K562 (cell line): ENCODE results near the gene CTSL. TPM values are rescaled to one million over a fixed set of nuclear protein-coding genes. Genes with fewer than 3 reads are reported as not detected.
A peak's percentile ranks its signal among the peaks of the same experiment; 100 is the strongest.

ENCODE experiments used
- ATAC-seq: fragments of 200-7000 bp; cut with Tn5 transposase; 3 replicates; pipeline ENCODE4 v1.9.1; 2020; ENCODE audit warnings: moderate library complexity
- BruUV-seq: library from RNA; stranded (reverse); fragments of 400-500 nt; replicated peaks from 2 replicates; lab custom pipeline; 2021; lab: Mats Ljungman, UMichigan
- CTCF ChIA-PET: fragments of 300-600 bp; formaldehyde crosslinking; extraction: SDS; loops from one replicate; lab custom pipeline; 2021; ENCODE audit warnings: low intra/inter-chr PET ratio; lab: Yijun Ruan, JAX
- POLR2A ChIA-PET: fragments of 300-600, 350-650 bp; sonication (Branson Sonifier 250); formaldehyde crosslinking; extraction: SDS; loops from one replicate; lab custom pipeline; 2021; ENCODE audit warnings: antibody characterized with exemption, inconsistent platforms; lab: Yijun Ruan, JAX
- DNase-seq, 4 experiments: peaks; one replicate each; pipeline versions ENCODE4 v3.0.0 to v3.0.0-alpha.2; 2011 to 2018; ENCODE audit warnings: low spot score in 3 of 4, mixed read lengths in 3 of 4; ENCODE audit errors: extremely low read depth in 1 of 4
- FAIRE-seq: peaks from 2 replicates; lab custom pipeline; 2011; peaks lifted over from hg19 to GRCh38; lab: Jason Lieb, UNC
- H2AFZ ChIP-seq: 2 replicates; pipeline ENCODE4 v1.6.0; 2011; ENCODE audit warnings: low read depth, low read length, control low read depth, inconsistent platforms
- H3K27ac ChIP-seq: fragments of 200-600 bp; 3 replicates; pipeline ENCODE4 v1.8.0; 2011; ENCODE audit warnings: low read depth, mild to moderate bottlenecking, control low read depth, inconsistent platforms, low read length, moderate library complexity, mixed read lengths; ENCODE audit errors: extremely low read depth
- H3K27me3 ChIP-seq, 2 experiments: fragments of 300-600 bp in 1 of 2; 2 replicates in 1 of 2; 3 replicates in 1 of 2; pipeline versions ENCODE4 v1.6.0 to v1.8.0; 2011; ENCODE audit warnings: inconsistent platforms in 2 of 2, low read length in 2 of 2, mild to moderate bottlenecking in 1 of 2, mixed read lengths in 1 of 2, moderate library complexity in 1 of 2; ENCODE audit not compliant: control insufficient read depth in 2 of 2, insufficient read depth in 2 of 2
- H3K36me3 ChIP-seq: fragments of 300-600 bp; 3 replicates; pipeline ENCODE4 v1.8.0; 2011; ENCODE audit warnings: mild to moderate bottlenecking, low read length, inconsistent platforms; ENCODE audit not compliant: control insufficient read depth, insufficient read depth
- H3K4me1 ChIP-seq, 2 experiments: fragments of 200-600 bp in 1 of 2; replicated peaks in 1 of 2; 2 replicates in 1 of 2; 3 replicates in 1 of 2; pipeline versions ENCODE4 v1.5.1 to v1.8.0; 2011; ENCODE audit warnings: inconsistent platforms in 2 of 2, low read length in 2 of 2, mild to moderate bottlenecking in 1 of 2, mixed read lengths in 1 of 2, moderate library complexity in 1 of 2; ENCODE audit not compliant: control insufficient read depth in 2 of 2, insufficient read depth in 2 of 2
- H3K4me2 ChIP-seq: 2 replicates; pipeline ENCODE4 v1.6.1; 2011; ENCODE audit warnings: low read length, control low read depth, inconsistent platforms, mixed read lengths; ENCODE audit not compliant: insufficient read depth
- H3K4me3 ChIP-seq: fragments of 200-600 bp; sonication (generic), shearing (Covaris generic); 2 replicates; pipeline ENCODE4 v1.5.1; 2016; ENCODE audit warnings: control low read depth, inconsistent platforms
- H3K79me2 ChIP-seq: fragments of 200-600 bp; 3 replicates; pipeline ENCODE4 v1.8.0; 2011; ENCODE audit warnings: low read length, inconsistent platforms; ENCODE audit not compliant: control insufficient read depth, insufficient read depth
- H3K9ac ChIP-seq, 2 experiments: 2 replicates each; pipeline versions ENCODE4 v1.6.0 to v1.6.1; 2011; ENCODE audit warnings: low read depth in 2 of 2, low read length in 2 of 2, control low read depth in 1 of 2, inconsistent platforms in 1 of 2, mild to moderate bottlenecking in 1 of 2, mixed read lengths in 1 of 2; ENCODE audit not compliant: insufficient read depth in 1 of 2
- H3K9me1 ChIP-seq: one replicate; pipeline ENCODE4 v1.6.0; 2011; ENCODE audit warnings: inconsistent platforms, mild to moderate bottlenecking, low read length, moderate library complexity; ENCODE audit not compliant: control insufficient read depth, insufficient read depth
- H3K9me3 ChIP-seq: replicated peaks from 2 replicates; pipeline ENCODE4 v1.5.1; 2011; ENCODE audit warnings: low read depth, low read length, inconsistent platforms; ENCODE audit not compliant: control insufficient read depth, insufficient read depth
- H4K20me1 ChIP-seq: replicated peaks from 2 replicates; pipeline ENCODE4 v1.6.1; 2011; ENCODE audit warnings: low read length, inconsistent platforms, mixed read lengths; ENCODE audit not compliant: control insufficient read depth, insufficient read depth
- ETS2 ChIP-seq: IDR thresholded peaks from 2 replicates; pipeline ENCODE4 v1.6.1; 2016; ENCODE audit warnings: borderline replicate concordance, missing genetic modification characterization, mild to moderate bottlenecking, moderate library complexity, missing compliant biosample characterization; ENCODE audit not compliant: poor library complexity, severe bottlenecking
- FUS ChIP-seq: fragments of 200-400 bp; formaldehyde crosslinking; optimal IDR thresholded peaks from 2 replicates; pipeline ENCODE3; 2017; ENCODE audit warnings: low read depth, low read length
- HDAC6 ChIP-seq: IDR thresholded peaks from 2 replicates; pipeline ENCODE4 v1.6.1; 2012; ENCODE audit warnings: low read depth, mild to moderate bottlenecking, control low read depth, inconsistent platforms, low read length, moderate library complexity
- HNRNPLL ChIP-seq: fragments of 200-400 bp; formaldehyde crosslinking; IDR thresholded peaks from 2 replicates; pipeline ENCODE4 v1.6.1; 2017; ENCODE audit warnings: low read length, low read depth, mild to moderate bottlenecking; ENCODE audit not compliant: poor library complexity, severe bottlenecking
- ILF3 ChIP-seq: fragments of 450-650 bp; IDR thresholded peaks from 2 replicates; pipeline ENCODE4 v1.6.1; 2018; ENCODE audit warnings: antibody characterized with exemption, mild to moderate bottlenecking, moderate library complexity, borderline replicate concordance
- MCM7 ChIP-seq, 2 experiments: fragments of 450-650 bp; IDR thresholded peaks; 2 replicates each; pipeline ENCODE4 v1.6.1; 2016 to 2018
- NCOR1 ChIP-seq: fragments of 450-650 bp; IDR thresholded peaks from 2 replicates; pipeline ENCODE4 v1.6.1; 2016; ENCODE audit warnings: mild to moderate bottlenecking, moderate library complexity
- NFE2L1 ChIP-seq: fragments of 450-650 bp; IDR thresholded peaks from 2 replicates; pipeline ENCODE4 v1.6.1; 2016; ENCODE audit warnings: missing genetic modification characterization, low read depth, mild to moderate bottlenecking, missing compliant biosample characterization, moderate library complexity, borderline replicate concordance
- NFYB ChIP-seq: IDR thresholded peaks from 2 replicates; pipeline ENCODE4 v1.6.1; 2011; ENCODE audit warnings: mild to moderate bottlenecking, moderate library complexity; ENCODE audit not compliant: insufficient read length; ENCODE audit errors: extremely low read depth
- NR2F6 ChIP-seq: fragments of 450-650 bp; formaldehyde crosslinking; IDR thresholded peaks from 2 replicates; pipeline ENCODE4 v1.4.0; 2020; ENCODE audit warnings: mild to moderate bottlenecking
- PCBP2 ChIP-seq: fragments of 200-400 bp; formaldehyde crosslinking; IDR thresholded peaks from 2 replicates; pipeline ENCODE4 v1.6.1; 2018; ENCODE audit warnings: low read length, low read depth, mild to moderate bottlenecking, moderate library complexity; ENCODE audit not compliant: poor library complexity, severe bottlenecking
- SREBF1 ChIP-seq: fragments of 150-350 bp; IDR thresholded peaks from 2 replicates; pipeline ENCODE4 v1.6.1; 2014; ENCODE audit warnings: antibody characterized with exemption, low read depth, low read length, borderline replicate concordance
- SRSF3 ChIP-seq: fragments of 200-400 bp; formaldehyde crosslinking; IDR thresholded peaks from 2 replicates; pipeline ENCODE4 v1.6.1; 2016; ENCODE audit warnings: mild to moderate bottlenecking, low read length, moderate library complexity; ENCODE audit not compliant: insufficient read depth
- TEAD1 ChIP-seq, 2 experiments: fragments of 450-650 bp in 1 of 2; sonication (generic) in 1 of 2; formaldehyde crosslinking; IDR thresholded peaks; 2 replicates each; pipeline versions ENCODE4 v1.4.0 to v1.8.0; 2020 to 2022; ENCODE audit warnings: mild to moderate bottlenecking in 2 of 2, missing genetic modification reagents in 1 of 2
- TFAM ChIP-seq: fragments of 250-450 bp; sonication (Bioruptor Pico); conservative IDR thresholded peaks from 2 replicates; pipeline ENCODE4 v1.5.0; 2021; ENCODE audit warnings: mild to moderate bottlenecking, moderate library complexity
- ZNF121 ChIP-seq: sonication (generic); formaldehyde crosslinking; conservative IDR thresholded peaks from 2 replicates; pipeline ENCODE4 v1.8.0; 2022; ENCODE audit warnings: missing genetic modification reagents
- ZNF134 ChIP-seq: fragments of 250-450 bp; sonication (Bioruptor Pico); conservative IDR thresholded peaks from 2 replicates; pipeline ENCODE4 v1.4.0; 2020
- ZNF184 ChIP-seq: sonication (generic); formaldehyde crosslinking; IDR thresholded peaks from 2 replicates; pipeline ENCODE4 v1.5.0; 2020; ENCODE audit warnings: missing genetic modification reagents
- ZNF583 ChIP-seq: fragments of 250-450 bp; sonication (Bioruptor Pico); IDR thresholded peaks from 2 replicates; pipeline ENCODE4 v1.4.0; 2020
- ZNF699 ChIP-seq: fragments of 250-450 bp; sonication (Bioruptor Pico); IDR thresholded peaks from 2 replicates; pipeline ENCODE4 v1.8.0; 2021; ENCODE audit warnings: mild to moderate bottlenecking, moderate library complexity; ENCODE audit not compliant: insufficient replicate concordance
- WGBS: fragments of 100-300 bp; shearing (Covaris generic); methylation state at CpG from one replicate; pipeline ENCODE4 v1.1.6; 2016; ENCODE audit warnings: low coverage, mixed read lengths; ENCODE audit not compliant: insufficient coverage; ENCODE audit errors: missing lambda C conversion rate; 5-methylcytosine and 5-hydroxymethylcytosine counted together
- in situ Hi-C: fragments of 300-500 bp; cut with MboI; formaldehyde crosslinking; loops from 4 replicates; pipeline ENCODE4 v1.15.0; 2018; ENCODE audit warnings: inconsistent platforms, mixed read lengths
- intact Hi-C: fragments of 100-400 bp; cut with micrococcal nuclease; formaldehyde crosslinking; loops from 2 replicates; pipeline ENCODE4 v1.14.2; 2022
- polyA plus RNA-seq, 8 experiments: library from polyadenylated mRNA; depleted of rRNA in 4 of 8; stranded (reverse) in 5 of 8; unstranded in 3 of 8; fragments of >200 nt; fragmentation: Nextera tagmentation in 2 of 8; fragmentation: Illumina TruSeq in 1 of 8; extraction: Ambion mirVana in 2 of 8; extraction: Trizol in 1 of 8; gene quantifications; 2 replicates each; pipeline versions ENCODE4 v1.2.1 to v1.2.3, GENCODE V29; 2011 to 2014; ENCODE audit warnings: inconsistent platforms in 1 of 8, missing spikeins in 1 of 8
- total RNA-seq, 7 experiments: library from RNA; depleted of rRNA in 6 of 7; stranded (reverse); fragments of >200 nt in 6 of 7; fragmentation: Illumina TruSeq in 2 of 7; extraction: Trizol in 2 of 7; gene quantifications; 2 replicates each; pipeline versions ENCODE4 v1.2.1 to v1.2.3, GENCODE V29; 2011 to 2021; ENCODE audit warnings: low replicate concordance in 1 of 7
- TF ChIP-seq, protein P1 (sequence below): fragments of 450-650 bp; IDR thresholded peaks from 2 replicates; pipeline ENCODE4 v1.6.1; 2016; ENCODE audit warnings: missing biosample characterization, missing genetic modification characterization
- TF ChIP-seq, protein P2 (sequence below): sonication (generic); formaldehyde crosslinking; IDR thresholded peaks from 2 replicates; pipeline ENCODE4 v1.8.0; 2022; ENCODE audit warnings: mild to moderate bottlenecking, missing genetic modification reagents, borderline replicate concordance

CTSL gene
- total and polyA plus RNA-seq, 9 of the 15 experiments (the other 6 are each of a cell fraction or from before 2014, with no cell fraction given) = 55.9 to 165 (median 93.7) TPM

GRCh38 chr9:87714819-87715218 lies 11.1 kb upstream of the CTSL start:
- Histone ChIP-seq H4K20me1 (no peaks in the 10 kb centered on the region), H2AFZ (no peak overlapping the region), H3K4me2 (peak overlapping the region; percentile 56), H3K9me3 (no peaks in the 10 kb centered on the region), H3K9me1 (peaks cover 3% of the 10 kb centered on the region), H3K27me3 (no peaks in the 10 kb centered on the region), H3K4me1 (peaks cover 21 to 51% of the 10 kb centered on the region in 2 experiments; a peak in 4 of 5 replicates), H3K36me3 (no peaks in the 10 kb centered on the region; the same call in 2 of the 3 replicates), H3K4me3 (no peak overlapping the region), H3K79me2 (no peaks in the 10 kb centered on the region), H3K27ac (peak overlapping the region; percentile 95; the same call in 2 of the 3 replicates), H3K9ac (peak overlapping the region in 1 of 2 experiments; percentile 18; a peak in 1 of 4 replicates)
- 5% methylated on average over 2 of the region's 2 CpGs for WGBS
- no TSS peak for BruUV-seq
- in situ Hi-C loops = no loop called here
- ATAC-seq (peak; percentile 72), FAIRE-seq (peak; percentile 90), DNase-seq (peak; percentile 16 to 81 (median 46))
- ChIA-PET CTCF (no interaction called here), POLR2A (interaction anchor here (0.6 to 2.4 kb wide), 3 partner anchors 12 to 89 kb away, joined by 3 to 22 read pairs (median 3); partner anchors contain the start of gene CTSL)
- intact Hi-C loops = no loop called here
- TF ChIP-seq NCOR1 (peak; percentile 89), FUS (no peak), ILF3 (no peak), SREBF1 (no peak), NR2F6 (CRISPR knock-in tag) (no peak), HDAC6 (no peak), NFYB (no peak), TFAM (CRISPR knock-in tag) (no peak), ZNF583 (no peak), NFE2L1 (tag) (no peak), TEAD1 (CRISPR knock-in tag; IDR thresholded peaks at IDR 0.05) (no peak), MCM7 (IDR thresholded peaks at IDR 0.05) (no peak), SRSF3 (no peak), HNRNPLL (no peak), ZNF184 (no peak), ZNF134 (CRISPR knock-in tag) (no peak), ZNF699 (no peak), ZNF121 (no peak), PCBP2 (no peak), ETS2 (no peak)
- TF ChIP-seq, protein P1, sequence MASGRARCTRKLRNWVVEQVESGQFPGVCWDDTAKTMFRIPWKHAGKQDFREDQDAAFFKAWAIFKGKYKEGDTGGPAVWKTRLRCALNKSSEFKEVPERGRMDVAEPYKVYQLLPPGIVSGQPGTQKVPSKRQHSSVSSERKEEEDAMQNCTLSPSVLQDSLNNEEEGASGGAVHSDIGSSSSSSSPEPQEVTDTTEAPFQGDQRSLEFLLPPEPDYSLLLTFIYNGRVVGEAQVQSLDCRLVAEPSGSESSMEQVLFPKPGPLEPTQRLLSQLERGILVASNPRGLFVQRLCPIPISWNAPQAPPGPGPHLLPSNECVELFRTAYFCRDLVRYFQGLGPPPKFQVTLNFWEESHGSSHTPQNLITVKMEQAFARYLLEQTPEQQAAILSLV = peak; percentile 93
- TF ChIP-seq, protein P2, sequence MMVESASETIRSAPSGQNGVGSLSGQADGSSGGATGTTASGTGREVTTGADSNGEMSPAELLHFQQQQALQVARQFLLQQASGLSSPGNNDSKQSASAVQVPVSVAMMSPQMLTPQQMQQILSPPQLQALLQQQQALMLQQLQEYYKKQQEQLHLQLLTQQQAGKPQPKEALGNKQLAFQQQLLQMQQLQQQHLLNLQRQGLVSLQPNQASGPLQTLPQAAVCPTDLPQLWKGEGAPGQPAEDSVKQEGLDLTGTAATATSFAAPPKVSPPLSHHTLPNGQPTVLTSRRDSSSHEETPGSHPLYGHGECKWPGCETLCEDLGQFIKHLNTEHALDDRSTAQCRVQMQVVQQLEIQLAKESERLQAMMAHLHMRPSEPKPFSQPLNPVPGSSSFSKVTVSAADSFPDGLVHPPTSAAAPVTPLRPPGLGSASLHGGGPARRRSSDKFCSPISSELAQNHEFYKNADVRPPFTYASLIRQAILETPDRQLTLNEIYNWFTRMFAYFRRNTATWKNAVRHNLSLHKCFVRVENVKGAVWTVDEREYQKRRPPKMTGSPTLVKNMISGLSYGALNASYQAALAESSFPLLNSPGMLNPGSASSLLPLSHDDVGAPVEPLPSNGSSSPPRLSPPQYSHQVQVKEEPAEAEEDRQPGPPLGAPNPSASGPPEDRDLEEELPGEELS = no peak
